ENCODE data around the gene ZNF678. TPM values are rescaled to one million over a fixed set of nuclear protein-coding genes. Genes with fewer than 3 reads are reported as not detected.
"Not testable (repeated sequence)": the region's sequence is repeated elsewhere in the genome, so short reads cannot be mapped to it uniquely, and the experiment has no call there.

ZNF678 gene
- total RNA-seq, 1 donor from 2014 or later = 4.4 TPM

DNA sequence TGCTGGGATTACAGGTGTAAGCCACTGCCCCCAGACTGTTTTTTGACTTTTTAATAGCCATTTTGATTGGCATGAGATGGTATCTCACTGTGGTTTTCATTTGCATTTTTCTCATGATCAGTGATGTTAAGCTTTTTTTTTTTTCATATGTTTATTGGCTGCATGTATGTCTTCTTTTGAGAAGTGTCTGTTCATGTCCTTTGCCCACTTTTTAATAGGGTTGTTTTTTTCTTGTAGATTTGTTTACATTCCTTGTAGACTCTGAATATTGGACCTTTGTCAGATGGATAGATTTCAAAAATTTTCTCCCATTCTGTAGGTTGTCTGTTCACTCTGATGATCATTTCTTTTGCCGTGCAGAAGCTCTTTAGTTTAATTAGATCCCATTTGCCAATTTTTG is 25.4 kb downstream of the ZNF678 start:
- intact Hi-C loops (cut with micrococcal nuclease) = not testable (repeated sequence)

- intact Hi-C loops (cut with micrococcal nuclease) = not testable (repeated sequence)
These were observed 26.4 kb downstream of the ZNF678 start for GRCh38 chr1:227589777-227590176.

DNA sequence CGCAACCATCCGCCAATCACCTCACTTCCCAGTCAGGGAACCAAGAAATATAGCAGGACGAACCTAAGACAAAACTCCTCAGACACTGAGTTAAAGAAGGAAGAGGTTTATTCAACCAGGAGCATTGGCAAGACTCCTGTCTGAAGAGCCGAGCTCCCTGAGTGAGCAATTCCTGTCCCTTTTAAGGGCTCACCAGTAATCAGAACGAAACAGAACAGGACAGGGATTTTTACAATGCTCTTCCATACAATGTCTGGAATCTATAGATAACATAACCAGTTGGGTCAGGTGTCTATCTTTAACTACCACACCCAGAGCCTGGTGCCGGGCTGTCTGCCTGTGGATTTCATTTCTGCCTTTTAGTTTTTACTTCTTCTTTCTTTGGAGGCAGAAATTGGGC is 32.9 kb downstream of the ZNF678 start:
- intact Hi-C loops (cut with micrococcal nuclease) = not testable (repeated sequence)

DNA sequence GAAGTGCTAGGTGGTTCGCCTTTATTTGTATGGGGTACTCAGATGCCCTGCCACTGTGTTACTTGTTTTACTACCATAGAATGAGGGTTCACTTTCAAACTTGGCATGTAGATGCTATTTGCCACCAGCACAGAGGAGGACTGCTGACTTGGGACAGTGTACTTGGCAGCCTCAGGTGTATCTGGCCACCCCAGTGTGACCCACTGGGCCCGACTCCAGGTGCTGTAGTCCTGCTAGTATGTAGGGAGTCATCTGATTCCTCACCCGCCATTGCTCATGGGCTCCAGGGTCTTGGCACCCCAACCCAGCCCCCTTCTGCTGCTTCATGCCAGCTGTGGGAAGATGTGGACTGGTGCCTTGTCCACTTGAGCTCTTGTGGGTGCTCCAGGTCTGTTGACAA is 40.0 kb downstream of the ZNF678 start:
- intact Hi-C loops (cut with micrococcal nuclease) = no loop called here

- intact Hi-C loops (cut with micrococcal nuclease) = no loop called here
These were observed 41.1 kb downstream of the ZNF678 start for GRCh38 chr1:227604446-227604845.

DNA sequence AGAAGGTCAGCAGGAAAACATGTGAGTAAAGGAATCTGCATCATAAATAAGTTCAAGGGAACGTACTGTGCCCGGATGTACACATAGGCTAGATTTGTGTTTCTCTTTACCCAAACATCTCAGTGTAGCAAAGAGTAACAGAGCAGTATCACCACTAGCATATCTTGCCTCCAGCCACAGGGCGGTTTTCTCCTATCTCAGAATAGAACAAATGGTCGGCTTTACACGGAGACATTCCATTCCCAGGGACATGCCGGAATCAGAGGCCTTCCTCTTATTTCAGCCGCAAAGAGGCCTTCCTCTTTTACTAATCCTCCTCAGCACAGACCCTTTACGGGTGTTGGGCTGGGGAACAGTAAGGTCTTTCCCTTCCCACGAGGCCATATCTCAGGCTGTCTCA is 42.9 kb downstream of the ZNF678 start:
- intact Hi-C loops (cut with micrococcal nuclease) = not testable (repeated sequence)

- intact Hi-C loops (cut with micrococcal nuclease) = no loop called here
These were observed 44.1 kb downstream of the ZNF678 start for GRCh38 chr1:227607336-227607898.

DNA sequence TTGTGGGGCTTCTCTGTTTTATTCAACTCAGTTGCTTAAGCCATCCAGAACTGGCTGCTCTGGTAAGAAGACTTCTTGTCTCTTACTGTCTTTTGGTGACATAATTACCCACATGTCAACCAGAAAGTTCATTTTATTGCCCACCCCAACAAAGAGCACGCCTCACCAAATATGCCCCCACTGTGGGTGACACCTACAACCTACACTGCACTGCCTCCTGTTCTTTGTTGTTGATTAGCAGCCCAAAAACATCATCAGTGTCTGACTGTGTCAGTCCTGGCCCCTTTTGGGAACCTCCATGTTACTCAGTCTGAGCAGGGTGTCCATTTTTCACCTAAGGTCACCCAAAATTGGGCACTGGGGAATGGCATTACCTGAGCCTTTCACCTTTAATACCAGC is 49.3 kb downstream of the ZNF678 start:
- intact Hi-C loops (cut with micrococcal nuclease) = no loop called here

GRCh38 chr1:227613526-227613925 is 50.2 kb downstream of the ZNF678 start:
- intact Hi-C loops (cut with micrococcal nuclease) = no loop called here

DNA sequence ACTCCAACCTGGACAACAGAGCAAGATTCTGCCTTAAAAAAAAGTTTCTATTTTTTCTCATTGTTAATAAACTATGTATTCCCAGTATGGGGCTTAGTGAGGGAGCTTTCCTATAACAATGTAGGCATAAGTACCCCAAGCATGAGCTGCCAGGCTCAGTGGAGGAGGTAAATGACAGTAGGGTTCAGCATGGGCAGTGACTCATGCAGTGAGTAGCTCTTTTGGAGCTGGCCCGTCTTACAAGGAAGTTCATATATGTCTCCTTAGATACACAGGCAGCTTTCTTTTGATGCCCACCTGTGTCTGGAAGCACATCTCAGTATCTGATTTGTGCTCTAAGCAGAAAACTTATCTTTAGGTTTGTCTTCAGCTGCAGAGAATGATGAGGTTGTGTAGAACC is 57.9 kb downstream of the ZNF678 start:
- intact Hi-C loops (cut with micrococcal nuclease) = no loop called here

GRCh38 chr1:227622739-227623475 is 59.6 kb downstream of the ZNF678 start:
- intact Hi-C loops (cut with micrococcal nuclease) = no loop called here

DNA sequence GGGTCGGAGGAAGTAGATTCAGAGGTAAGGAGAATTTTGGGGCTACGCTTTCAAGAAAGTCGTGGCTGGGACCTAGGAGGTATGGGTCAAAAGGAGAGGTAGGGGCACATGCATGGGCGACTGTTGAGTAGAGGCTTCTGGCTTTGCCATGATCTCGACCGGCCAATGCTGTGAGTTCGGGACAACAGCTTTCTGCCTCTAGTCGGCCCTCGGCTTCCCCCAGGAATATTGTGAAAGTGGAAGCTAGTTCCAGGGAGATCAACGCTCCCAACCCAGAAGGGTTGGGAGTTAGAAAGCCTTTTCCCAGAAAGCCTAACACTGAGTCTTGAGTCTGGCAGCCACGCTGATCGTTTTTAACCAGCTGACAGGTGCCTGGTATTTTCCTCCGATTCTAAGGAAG is 69.0 kb downstream of the ZNF678 start:
- intact Hi-C loops (cut with micrococcal nuclease) = no loop called here

DNA sequence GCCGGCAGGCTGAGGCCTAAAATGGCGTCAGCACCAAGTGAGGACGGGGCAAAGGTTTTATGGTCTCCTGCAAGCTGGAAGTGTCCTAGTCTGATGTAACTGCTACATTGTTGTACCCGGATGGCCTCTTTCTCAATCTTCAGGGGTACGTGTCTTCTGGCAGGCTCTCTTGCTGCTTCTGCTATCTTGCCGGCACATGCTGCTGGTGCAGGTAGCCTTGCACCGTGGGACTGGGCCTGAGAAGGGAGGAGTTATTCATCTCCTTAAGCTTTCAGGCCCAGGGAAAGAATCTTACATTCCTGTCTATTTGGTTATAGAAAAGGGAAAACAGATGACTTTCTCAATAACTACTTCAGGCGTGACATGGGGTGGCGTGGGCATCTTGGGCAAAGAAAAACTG is 72.2 kb downstream of the ZNF678 start:
- intact Hi-C loops (cut with micrococcal nuclease) = no loop called here

DNA sequence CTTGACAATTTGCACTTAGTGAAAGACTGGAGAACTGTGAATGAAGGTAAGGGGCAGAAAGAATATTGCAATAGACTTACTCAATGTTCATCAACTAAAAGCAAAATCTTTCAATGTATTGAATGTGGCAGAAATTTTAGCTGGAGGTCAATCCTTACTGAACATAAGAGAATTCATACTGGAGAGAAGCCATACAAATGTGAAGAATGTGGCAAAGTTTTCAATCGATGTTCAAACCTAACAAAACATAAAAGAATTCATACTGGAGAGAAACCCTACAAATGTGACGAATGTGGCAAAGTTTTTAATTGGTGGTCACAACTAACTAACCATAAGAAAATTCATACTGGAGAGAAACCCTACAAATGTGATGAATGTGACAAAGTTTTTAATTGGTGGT is 91.1 kb downstream of the ZNF678 start:
- intact Hi-C loops (cut with micrococcal nuclease) = no loop called here

GRCh38 chr1:227654858-227655752 is 91.7 kb downstream of the ZNF678 start:
- intact Hi-C loops (cut with micrococcal nuclease) = no loop called here

- intact Hi-C loops (cut with micrococcal nuclease) = no loop called here
These were observed 98.1 kb downstream of the ZNF678 start for GRCh38 chr1:227661495-227661894.

- intact Hi-C loops (cut with micrococcal nuclease) = no loop called here
These were observed 99.6 kb downstream of the ZNF678 start for GRCh38 chr1:227662933-227663332.

DNA sequence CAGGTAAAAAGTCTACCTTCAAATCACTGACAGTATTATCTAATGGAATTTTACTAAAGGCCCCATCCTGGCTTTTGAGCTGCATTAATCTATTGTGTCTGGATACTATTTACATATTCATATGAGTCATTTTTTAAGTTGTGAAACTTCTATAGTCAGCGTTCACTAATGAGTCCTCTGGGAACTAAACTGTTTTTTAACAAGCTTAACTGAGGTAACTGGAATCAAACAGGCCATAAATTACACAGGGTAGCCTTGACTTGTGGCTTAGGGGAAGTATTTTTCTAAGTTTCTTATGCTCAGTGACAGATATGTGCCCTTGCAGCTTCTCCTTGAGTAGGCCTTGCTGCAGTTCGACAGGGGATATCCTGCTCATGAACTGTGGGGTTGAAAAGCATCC is 102.9 kb downstream of the ZNF678 start:
- intact Hi-C loops (cut with micrococcal nuclease) = no loop called here

- intact Hi-C loops (cut with micrococcal nuclease) = no loop called here
These were observed 110.1 kb downstream of the ZNF678 start for GRCh38 chr1:227673441-227673840.

DNA sequence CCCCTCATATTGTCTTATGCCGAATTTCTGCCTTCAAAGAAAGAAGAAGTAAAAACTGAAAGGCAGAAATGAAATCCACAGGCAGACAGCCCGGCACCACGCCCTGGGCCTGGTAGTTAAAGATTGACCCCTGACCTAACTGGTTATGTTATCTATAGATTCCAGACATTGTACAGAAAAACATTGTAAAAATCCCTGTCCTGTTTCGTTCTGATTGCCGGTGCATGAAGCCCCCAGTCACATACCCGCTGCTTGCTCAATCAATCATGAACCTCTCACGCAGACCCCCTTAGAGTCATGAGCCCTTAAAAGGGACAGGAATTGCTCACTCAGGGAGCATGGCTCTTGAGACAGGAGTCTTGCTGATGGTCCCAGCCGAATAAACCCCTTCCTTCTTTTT is 122.5 kb downstream of the ZNF678 start:
- intact Hi-C loops (cut with micrococcal nuclease) = no loop called here

GRCh38 chr1:227697321-227697864 is 134.0 kb downstream of the ZNF678 start:
- intact Hi-C loops (cut with micrococcal nuclease) = no loop called here

DNA sequence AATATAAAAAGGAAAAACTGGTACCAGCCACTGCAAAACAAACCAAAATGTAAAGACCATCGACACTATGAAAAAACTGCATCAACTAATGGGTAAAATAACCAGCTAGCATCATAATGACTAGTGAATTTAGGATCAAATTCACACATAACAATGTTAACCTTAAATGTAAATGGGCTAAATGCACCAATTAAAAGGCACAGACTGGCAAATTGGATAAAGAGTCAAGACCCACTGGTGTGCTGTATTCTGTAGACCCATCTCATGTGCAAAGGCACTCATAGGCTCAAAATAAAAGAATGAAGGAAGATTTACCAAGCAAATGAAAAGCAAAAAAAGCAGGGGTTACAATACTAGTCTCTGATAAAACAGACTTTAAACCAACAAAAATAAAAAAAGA is 138.3 kb downstream of the ZNF678 start:
- intact Hi-C loops (cut with micrococcal nuclease) = not testable (repeated sequence)

Data from T-helper 1 cell treated with Interleukin-12 subunit alpha and Interleukin-12 subunit beta and Interleukin-4 antibody, amounts not matched to agents 30 ng/mL and 1 ng/mL, for 36 hours (primary cell).